ENCODE data around the gene RSRP1.
A peak's percentile ranks its signal among the peaks of the same experiment; 100 is the strongest.
"Not testable (repeated sequence)": the region's sequence is repeated elsewhere in the genome, so short reads cannot be mapped to it uniquely, and the experiment has no call there.

Gene RSRP1

DNA sequence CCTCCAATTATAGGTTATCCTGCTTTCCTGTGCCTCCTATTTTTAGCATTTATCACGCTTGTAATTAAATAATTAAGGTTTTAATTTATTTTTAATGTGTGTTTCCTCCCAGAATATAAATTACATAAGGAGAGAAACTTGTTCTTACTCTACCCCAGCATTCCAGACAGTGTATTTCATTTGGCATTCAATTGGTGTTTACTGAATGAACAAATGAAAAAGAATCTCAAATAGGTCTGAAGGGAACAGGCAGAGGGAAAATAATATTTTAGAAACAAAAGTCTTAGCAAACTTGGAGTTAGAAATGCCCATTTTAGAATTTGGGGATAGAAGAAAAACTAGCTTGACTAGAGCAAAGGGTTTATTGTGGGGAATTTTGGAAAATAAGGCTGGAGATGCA, 9.9 kb upstream of the RSRP1 start:
- DNase-seq (ENCODE audit: low read depth in 2 of 2, low spot score in 1 of 2), result no peak

GRCh38 chr1:25256578-25256965, 9.3 kb upstream of the RSRP1 start:
- no peak for DNase-seq (ENCODE audit: low read depth in 2 of 2, low spot score in 1 of 2)

DNA sequence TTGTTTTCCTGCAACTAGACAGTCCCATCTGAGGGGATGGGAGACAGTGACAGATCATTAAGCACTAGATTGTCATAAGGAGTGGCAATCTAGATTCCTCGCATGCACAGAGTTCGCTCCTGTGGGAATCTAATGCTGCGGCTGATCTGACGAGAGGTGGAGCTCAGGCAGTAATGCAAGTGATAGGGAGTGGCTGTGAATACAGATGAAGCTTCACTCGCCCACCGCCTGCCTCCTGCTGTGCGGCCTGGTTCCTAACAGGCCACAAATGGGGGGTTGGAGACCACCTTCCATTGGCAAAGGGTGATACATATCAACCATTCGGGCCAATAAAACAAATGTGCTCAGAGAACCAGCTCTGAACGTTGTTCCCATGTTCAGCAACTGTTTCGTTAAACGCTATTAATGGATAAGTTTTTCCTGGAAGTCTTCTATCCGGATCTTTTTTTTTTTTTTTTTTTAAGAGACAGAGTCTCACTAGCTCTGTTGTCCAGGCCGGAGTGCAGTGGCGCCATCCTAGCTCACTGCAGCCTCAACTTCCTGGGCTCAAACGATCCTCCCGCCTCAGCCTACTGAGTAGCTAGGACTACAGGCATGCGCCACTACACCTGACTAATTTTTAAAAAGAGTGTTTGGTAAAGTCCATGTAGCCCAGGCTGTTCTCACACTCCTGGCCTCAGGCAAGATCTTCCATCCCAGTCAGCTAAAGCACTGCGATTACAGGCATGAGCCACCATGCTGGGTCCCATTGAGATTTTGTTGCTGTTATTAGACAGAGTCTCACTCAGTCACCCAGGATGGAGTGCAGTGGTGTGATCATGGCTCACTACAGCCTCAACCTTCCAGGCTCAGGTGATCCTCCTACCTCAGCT, 8.7 kb upstream of the RSRP1 start:
- DNase-seq (ENCODE audit: low read depth in 2 of 2, low spot score in 1 of 2), result no peak

GRCh38 chr1:25253911-25254310, 6.7 kb upstream of the RSRP1 start:
- DNase-seq (ENCODE audit: low read depth in 2 of 2, low spot score in 1 of 2), result no peak

DNA sequence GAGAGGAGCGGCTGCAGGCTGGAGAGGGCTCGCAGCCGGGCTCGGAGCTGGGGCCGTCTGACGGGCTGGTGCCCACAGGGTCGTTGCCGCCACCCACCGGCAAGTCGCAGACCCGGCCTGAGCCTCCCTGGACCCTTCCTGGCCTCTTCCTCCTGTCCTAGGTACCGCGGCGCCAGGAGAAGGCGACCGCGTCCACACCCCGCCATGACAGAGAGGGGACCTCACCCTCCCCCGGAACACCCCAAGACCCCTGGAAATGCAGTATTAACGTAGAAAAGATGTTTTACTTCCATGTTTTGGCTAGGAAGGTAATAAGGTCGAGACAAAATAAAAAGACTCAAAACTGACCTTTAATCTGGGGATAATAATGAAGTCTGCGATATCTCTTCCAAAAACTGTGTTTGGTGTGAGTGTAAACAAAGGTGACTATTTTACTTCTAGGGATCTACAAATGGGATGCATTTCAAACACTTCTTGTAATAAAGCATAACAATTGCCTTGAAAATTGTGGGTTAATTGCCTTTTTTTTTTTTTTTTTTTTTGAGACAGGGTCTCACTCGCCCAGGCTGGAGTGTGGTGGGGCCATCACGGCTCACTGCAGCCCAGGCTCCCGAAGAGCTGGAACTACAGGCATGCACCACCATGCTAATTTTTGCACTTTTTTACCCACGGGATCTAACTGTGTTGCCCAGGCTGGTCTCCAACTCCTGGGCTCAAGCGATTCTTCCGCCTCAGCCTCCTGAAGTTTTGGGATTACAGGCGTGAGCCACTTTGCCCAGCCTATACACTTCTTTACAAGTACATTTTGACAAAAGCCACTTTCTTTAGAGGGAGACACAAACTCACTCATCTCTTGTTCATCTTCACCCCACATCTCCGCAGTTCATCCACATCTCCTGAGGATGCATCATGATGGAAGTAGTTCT, 838 bp upstream of the RSRP1 start:
- DNase-seq (ENCODE audit: low read depth in 2 of 2, low spot score in 1 of 2), result no peak

GRCh38 chr1:25246600-25247023, 642 bp downstream of the RSRP1 start:
- no peak for DNase-seq (ENCODE audit: low read depth in 2 of 2, low spot score in 1 of 2)

DNA sequence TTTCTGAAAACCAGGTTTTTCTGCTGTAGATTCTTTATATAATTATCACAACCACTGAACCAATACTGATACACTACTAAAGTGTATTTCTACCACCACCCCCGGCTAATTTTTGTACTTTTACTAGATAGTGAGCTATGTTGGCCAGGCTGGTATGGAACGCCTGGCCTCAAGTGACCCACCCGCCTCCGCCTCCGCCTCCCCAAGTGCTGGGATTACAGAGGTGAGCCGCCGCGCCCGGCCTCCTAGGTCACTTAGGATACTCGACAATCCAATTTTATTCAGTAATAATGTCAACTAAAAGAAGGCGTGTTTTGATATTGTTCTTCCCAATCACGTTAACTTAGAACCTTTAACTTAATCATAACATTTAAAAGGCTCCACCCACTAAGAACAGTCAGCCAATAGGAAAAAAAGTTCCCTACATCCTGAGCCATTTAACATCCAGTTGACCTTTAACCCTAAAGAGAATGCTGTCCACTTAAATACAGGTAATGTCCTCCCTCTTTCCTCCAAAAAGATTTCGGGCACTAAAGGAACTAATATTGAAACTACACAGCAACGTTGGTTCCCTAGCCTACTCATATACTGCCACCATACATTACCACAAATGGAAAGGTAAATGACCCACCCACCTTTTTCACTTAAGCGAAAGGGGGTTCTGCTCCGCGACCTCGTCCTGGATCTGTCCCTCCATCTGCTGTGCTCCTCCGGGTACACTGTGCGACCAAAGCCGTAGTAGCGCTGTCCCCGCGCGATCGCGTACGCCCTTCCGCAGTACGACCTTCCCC, 1.2 kb downstream of the RSRP1 start:
- DNase-seq (ENCODE audit: low read depth in 2 of 2, low spot score in 1 of 2), result no peak

DNA sequence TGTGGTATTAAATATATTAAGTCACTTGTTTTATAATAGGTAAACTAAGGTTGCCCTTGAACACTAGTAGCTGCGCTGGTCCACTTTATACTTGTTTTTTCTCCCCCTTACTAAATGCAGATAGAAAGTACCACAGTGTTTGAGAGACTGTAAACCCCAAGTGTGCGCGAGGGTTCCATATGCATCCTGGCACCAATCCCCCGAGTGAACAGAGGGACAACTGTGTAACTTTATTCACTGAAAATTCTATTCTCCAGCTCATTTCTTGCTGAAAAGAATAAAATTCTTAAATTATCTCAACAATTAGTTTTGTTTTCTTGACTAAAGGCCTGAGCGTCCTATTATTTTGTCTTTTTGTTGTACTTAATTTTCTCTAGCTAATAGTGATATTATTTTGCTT, 1.9 kb downstream of the RSRP1 start:
- DNase-seq (ENCODE audit: low read depth in 2 of 2, low spot score in 1 of 2), result no peak

- no peak for DNase-seq (ENCODE audit: low read depth in 2 of 2, low spot score in 1 of 2)
Measured at GRCh38 chr1:25243907-25244306, 3.3 kb downstream of the RSRP1 start.

- DNase-seq (ENCODE audit: low read depth in 2 of 2, low spot score in 1 of 2), result peak; percentile 58 to 73
Measured at GRCh38 chr1:25239681-25240541, 7.3 kb downstream of the RSRP1 start.

DNA sequence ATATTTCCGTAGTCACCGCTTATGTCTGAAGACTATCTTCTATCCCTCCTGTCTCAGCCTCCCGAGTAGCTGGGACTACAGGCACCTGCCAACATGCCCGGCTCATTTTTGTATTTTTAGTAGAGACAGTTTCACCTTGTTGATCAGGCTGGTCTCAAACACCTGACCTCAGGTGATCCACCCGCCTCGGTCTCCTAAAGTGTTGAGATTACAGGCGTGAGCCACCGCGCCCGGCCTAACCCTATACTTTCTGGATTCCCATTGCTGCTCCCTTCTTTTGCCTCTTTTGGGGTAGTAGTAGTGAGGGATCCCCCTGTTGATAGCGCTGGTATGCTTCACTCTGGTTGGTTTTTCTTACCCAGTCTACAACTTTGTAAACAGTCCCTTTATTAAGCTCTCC, 9.2 kb downstream of the RSRP1 start:
- no peak for DNase-seq (ENCODE audit: low read depth in 2 of 2, low spot score in 1 of 2)

DNA sequence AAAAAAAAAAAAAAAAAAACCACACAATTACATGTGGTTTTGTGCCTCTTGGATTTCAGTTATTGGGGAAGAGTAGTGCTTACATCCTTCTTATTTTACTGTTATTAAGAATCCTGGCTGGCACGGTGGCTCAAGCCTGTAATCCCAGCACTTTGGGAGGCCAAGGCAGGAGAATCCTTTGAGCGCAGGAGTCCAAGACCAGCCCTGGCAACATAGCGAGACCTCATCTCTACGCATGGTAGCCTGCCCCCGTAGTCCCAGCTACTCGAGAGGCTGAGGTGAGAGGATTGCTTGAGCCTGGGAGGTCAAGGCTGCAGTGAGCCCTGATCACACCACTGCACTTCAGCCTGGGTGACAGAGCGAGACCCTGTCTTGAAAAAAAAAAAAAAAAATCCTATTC, 11.0 kb downstream of the RSRP1 start:
- DNase-seq (ENCODE audit: low read depth in 2 of 2, low spot score in 1 of 2), result not testable (repeated sequence)

GRCh38 chr1:25235411-25235810, 11.8 kb downstream of the RSRP1 start:
- DNase-seq (ENCODE audit: low read depth in 2 of 2, low spot score in 1 of 2), result not testable (repeated sequence)

DNA sequence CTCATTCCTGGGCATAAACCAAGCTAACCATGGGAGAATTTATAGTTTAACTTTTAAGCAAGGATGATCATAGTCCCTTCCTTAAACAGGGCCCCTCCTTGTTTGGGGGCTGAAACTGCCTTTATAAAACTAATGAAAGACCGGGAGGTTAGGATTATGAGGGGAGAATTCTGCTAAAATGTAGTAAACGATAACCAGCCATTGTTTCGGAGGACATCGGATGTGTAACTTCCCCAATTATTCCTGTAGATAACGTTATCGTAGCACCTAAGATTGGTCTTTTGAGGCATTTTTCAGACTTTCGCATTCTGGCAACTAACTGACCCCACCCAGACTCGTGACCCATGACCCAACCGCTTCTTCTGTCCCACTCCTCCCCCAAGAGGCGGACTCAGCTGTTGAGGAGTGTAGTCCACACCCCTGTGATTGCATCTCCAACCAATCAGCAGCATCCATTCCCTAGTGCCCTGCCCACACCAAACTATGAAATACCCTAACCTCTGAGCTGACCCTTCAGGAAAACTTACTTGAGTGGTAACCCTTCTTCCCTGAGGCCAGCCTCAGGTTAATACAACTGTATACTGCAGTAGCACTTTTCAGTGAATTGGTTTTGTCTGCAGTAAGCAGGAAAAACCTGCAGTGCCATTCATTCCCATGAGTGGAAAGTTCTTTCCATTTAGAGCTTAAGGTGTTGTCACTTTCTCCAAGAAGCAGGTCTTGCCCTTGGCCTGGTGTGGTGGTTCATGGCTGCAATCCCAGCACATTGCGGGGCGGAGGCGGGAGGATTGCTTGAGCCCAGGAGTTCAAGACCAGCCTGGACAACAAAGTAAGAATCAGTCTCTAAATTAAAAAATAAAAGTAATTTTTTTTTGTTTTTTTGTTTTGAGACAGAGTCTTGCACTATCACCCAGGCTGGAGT, 14.1 kb downstream of the RSRP1 start:
- peak in 1 of 2 donors; percentile 7 for DNase-seq (ENCODE audit: low read depth in 2 of 2, low spot score in 1 of 2)

GRCh38 chr1:25232027-25232865, 15.0 kb downstream of the RSRP1 start, which contains the start of gene SYF2:
SYF2 (minus strand) TSS chr1:25232502; CDS start chr1:25232467, 35 bp downstream.
- peak; percentile 77 to 85 for DNase-seq (ENCODE audit: low read depth in 2 of 2, low spot score in 1 of 2)

DNA sequence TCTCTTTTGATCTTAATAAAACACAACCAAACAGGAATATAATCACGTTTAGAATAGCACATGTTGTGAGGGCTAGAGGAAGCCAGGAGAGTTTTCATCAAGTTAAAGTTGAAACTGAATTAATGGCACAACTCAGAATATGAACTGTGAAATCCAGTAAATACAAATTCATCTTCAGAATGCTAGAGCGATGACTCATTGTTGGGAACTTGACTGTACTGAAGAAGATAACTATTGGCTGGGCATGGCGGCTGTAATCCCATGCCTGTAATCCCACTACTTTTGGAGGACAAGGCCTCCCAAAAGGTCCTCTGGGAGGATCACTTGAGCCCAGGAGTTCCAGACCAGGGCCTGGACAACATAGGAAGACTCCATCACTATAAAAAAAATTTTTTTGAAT, 23.8 kb downstream of the RSRP1 start:
- DNase-seq (ENCODE audit: low read depth in 2 of 2, low spot score in 1 of 2), result no peak

DNA sequence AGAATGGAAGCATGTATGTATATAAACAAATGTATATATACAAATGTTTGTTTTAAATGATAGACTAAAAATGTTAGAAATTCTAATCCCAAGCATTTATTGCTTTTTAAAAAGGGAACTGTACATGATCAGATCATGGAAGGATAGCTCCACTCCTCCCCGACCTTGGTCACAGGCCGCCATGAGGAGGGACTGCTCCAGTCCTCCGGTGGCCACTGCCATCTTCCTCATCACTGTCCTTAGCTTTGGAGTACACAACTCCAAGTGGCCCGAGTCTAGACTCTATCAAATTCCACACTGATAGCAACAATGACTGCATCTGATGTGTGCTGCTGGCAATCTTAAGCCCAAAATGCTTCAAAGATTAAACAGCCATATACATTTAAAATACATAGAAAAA, 24.6 kb downstream of the RSRP1 start:
- DNase-seq (ENCODE audit: low read depth in 2 of 2, low spot score in 1 of 2), result no peak

GRCh38 chr1:25220666-25221065, 26.6 kb downstream of the RSRP1 start:
- DNase-seq (ENCODE audit: low read depth in 2 of 2, low spot score in 1 of 2), result no peak

Data from stimulated activated CD8-positive, alpha-beta memory T cell treated with anti-CD3 and anti-CD28 coated beads, Interleukin-4, amount 100 ng/mL, for 4 hours (primary cell).